Mucosa of rectum (tissue), 2 donors: ENCODE data around the gene ADAM12.
A peak's percentile ranks its signal among the peaks of the same experiment; 100 is the strongest.

ENCODE experiments used
- H3K27ac ChIP-seq, 2 donors: one replicate each; pipeline ENCODE4 v1.7.0; 2013; ENCODE audit warnings: inconsistent platforms in 2 of 2, low read depth in 2 of 2, low read length in 2 of 2
- H3K27me3 ChIP-seq, 2 donors: one replicate each; pipeline ENCODE4 v1.7.0; 2013; ENCODE audit warnings: low read length in 2 of 2; ENCODE audit not compliant: control insufficient read depth in 2 of 2, insufficient read depth in 2 of 2
- H3K36me3 ChIP-seq, 2 donors: one replicate each; pipeline ENCODE4 v1.7.0; 2013; ENCODE audit warnings: low read length in 2 of 2; ENCODE audit not compliant: control insufficient read depth in 2 of 2, insufficient read depth in 2 of 2
- H3K4me1 ChIP-seq, 2 donors: one replicate each; pipeline ENCODE4 v1.7.0; 2013; ENCODE audit warnings: low read length in 2 of 2, mild to moderate bottlenecking in 1 of 2; ENCODE audit not compliant: control insufficient read depth in 2 of 2, insufficient read depth in 2 of 2
- H3K4me3 ChIP-seq, 2 donors: one replicate each; pipeline ENCODE4 v1.7.0; 2013; ENCODE audit warnings: low read length in 2 of 2
- H3K9ac ChIP-seq, 2 donors: one replicate each; pipeline ENCODE4 v1.7.0; 2013; ENCODE audit warnings: low read length in 2 of 2, low read depth in 1 of 2, mild to moderate bottlenecking in 1 of 2
- H3K9me3 ChIP-seq, 2 donors: one replicate each; pipeline ENCODE4 v1.7.0; 2013; ENCODE audit warnings: low read length in 2 of 2; ENCODE audit not compliant: control insufficient read depth in 2 of 2
- donor health status: healthy.
- donor health status: Normal muscosa, but diverticular disease.

The ADAM12 gene, protein sequence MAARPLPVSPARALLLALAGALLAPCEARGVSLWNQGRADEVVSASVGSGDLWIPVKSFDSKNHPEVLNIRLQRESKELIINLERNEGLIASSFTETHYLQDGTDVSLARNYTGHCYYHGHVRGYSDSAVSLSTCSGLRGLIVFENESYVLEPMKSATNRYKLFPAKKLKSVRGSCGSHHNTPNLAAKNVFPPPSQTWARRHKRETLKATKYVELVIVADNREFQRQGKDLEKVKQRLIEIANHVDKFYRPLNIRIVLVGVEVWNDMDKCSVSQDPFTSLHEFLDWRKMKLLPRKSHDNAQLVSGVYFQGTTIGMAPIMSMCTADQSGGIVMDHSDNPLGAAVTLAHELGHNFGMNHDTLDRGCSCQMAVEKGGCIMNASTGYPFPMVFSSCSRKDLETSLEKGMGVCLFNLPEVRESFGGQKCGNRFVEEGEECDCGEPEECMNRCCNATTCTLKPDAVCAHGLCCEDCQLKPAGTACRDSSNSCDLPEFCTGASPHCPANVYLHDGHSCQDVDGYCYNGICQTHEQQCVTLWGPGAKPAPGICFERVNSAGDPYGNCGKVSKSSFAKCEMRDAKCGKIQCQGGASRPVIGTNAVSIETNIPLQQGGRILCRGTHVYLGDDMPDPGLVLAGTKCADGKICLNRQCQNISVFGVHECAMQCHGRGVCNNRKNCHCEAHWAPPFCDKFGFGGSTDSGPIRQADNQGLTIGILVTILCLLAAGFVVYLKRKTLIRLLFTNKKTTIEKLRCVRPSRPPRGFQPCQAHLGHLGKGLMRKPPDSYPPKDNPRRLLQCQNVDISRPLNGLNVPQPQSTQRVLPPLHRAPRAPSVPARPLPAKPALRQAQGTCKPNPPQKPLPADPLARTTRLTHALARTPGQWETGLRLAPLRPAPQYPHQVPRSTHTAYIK

DNA sequence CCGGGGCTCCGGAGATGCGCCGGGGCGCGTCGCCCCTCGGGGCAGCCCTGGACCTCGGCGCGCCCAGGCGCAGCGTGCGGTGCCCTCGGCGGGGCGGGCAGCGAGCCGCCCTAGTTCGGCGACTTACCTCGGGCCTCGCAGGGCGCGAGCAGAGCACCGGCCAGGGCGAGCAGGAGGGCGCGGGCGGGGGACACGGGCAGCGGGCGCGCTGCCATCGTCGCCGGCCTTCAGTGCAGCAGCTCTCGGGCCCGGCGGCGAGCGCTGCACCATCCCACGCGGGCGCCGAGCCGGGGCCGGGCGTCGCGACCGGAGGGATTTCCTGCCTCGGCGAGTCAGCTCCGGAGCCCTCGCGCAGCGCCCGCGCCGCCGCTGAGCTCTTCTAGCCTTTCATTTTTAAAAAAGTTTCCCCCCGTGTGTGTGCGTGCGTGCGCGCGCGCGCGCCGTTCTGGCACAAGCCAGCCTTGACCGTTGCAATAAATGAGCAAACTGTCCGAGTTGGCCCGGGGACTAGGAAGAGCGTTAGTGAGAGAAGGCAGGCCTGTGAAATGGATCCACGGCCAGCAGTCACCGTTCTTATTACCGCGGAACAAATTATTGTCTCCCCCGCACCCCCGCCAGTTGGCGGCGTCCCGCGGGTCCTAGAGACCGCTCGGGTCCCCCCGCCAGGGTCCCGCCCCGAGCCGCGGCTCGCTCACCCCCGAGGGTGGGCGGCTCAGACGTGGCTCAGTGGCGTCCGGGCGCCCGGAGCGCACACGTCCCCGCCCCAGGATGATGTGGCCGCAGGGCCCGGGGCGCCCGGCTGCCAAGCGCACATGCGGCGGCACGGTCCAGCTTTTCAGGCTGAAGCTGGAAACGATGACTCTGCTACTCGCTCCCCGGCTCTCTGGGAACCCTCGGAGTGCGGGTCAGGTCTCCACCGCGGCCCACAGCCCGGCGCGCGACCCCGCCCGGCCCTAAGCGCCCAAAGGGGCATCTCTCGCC, at the start of gene ADAM12:
Gene ADAM12, minus strand, starts transcription at position 547 of the 981 bp plus-strand sequence. Its CDS starts 332 bp downstream, at position 215.
- Histone ChIP-seq H3K27ac (no peak within 1 kb of the TSS), H3K27me3 (peaks cover 7 to 22% of the 10 kb centered on the region in 2 donors), H3K36me3 (no peaks in the 10 kb centered on the region), H3K9me3 (no peaks in the 10 kb centered on the region), H3K4me3 (peak within 1 kb of the TSS; percentile 60 to 64), H3K9ac (peak within 1 kb of the TSS in 1 of 2 donors; percentile 33), H3K4me1 (peaks cover 4 to 9% of the 10 kb centered on the region in 2 donors)

- no peaks in the 10 kb centered on the region for H3K27me3 ChIP-seq
- no peak overlapping the region for H3K27ac ChIP-seq
- no peaks in the 10 kb centered on the region for H3K36me3 ChIP-seq
- H3K9me3 ChIP-seq: peaks cover 0 to 2% of the 10 kb centered on the region in 2 donors
- no peak overlapping the region for H3K4me3 ChIP-seq
- H3K4me1 ChIP-seq: no peaks in the 10 kb centered on the region
- no peak overlapping the region for H3K9ac ChIP-seq
Observed at GRCh38 chr10:126437635-126438406, 49.5 kb upstream of the ADAM12 start.

- H3K27me3 ChIP-seq: peaks cover 0 to under 1% of the 10 kb centered on the region in 2 donors
- H3K9me3 ChIP-seq: peaks cover 0 to 2% of the 10 kb centered on the region in 2 donors
- no peak overlapping the region for H3K4me3 ChIP-seq
- no peaks in the 10 kb centered on the region for H3K4me1 ChIP-seq
- no peaks in the 10 kb centered on the region for H3K36me3 ChIP-seq
- H3K27ac ChIP-seq: no peak overlapping the region
- H3K9ac ChIP-seq: no peak overlapping the region
Observed at GRCh38 chr10:126434235-126434634, 46.0 kb upstream of the ADAM12 start.

DNA sequence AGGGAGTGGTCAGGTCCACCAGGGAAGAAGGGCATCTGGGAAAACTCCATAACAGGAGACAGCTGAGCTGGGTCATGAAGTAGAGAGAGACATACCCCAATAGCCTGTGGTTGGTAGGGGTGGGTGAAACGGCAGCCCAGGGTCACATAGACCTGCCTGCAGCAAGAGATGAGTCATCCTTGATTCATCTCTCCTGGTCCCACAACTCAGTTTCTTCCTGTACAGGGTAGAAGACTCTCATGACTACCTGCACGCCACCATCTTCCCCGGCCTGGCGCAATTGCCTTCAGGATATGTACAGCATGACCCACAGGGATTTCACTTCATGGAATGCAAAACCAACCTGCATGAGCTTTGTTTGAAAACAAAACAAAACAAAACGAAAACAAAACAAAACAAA, 45.1 kb upstream of the ADAM12 start:
- H3K4me3 ChIP-seq: no peak overlapping the region
- H3K27me3 ChIP-seq: peaks cover 0 to 2% of the 10 kb centered on the region in 2 donors
- no peaks in the 10 kb centered on the region for H3K4me1 ChIP-seq
- H3K27ac ChIP-seq: no peak overlapping the region
- no peaks in the 10 kb centered on the region for H3K9me3 ChIP-seq
- H3K36me3 ChIP-seq: no peaks in the 10 kb centered on the region
- H3K9ac ChIP-seq: no peak overlapping the region

DNA sequence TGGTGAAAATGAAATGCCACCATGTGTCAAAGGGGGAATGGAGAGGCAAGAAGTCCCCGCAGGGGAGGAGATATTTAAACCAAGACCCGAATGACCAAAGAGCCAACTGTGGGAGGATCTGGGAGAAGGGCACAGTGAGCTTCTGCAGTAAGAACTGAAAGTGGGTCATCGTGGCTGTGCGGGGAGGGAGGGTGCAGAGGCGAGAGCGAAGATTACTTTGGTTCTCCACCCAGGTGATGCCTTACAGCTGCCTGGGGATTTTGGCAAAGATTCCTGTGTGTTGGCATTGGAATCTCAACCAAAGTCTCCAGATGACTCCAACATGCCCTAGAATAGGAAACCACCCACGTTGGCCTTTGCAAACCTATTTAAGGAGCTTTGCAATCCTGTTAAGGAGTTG, 44.2 kb upstream of the ADAM12 start:
- H3K9me3 ChIP-seq: no peaks in the 10 kb centered on the region
- no peak overlapping the region for H3K4me3 ChIP-seq
- no peak overlapping the region for H3K9ac ChIP-seq
- no peaks in the 10 kb centered on the region for H3K4me1 ChIP-seq
- H3K27me3 ChIP-seq: peaks cover 0 to 2% of the 10 kb centered on the region in 2 donors
- no peaks in the 10 kb centered on the region for H3K36me3 ChIP-seq
- H3K27ac ChIP-seq: no peak overlapping the region

- no peaks in the 10 kb centered on the region for H3K9me3 ChIP-seq
- no peaks in the 10 kb centered on the region for H3K4me1 ChIP-seq
- H3K9ac ChIP-seq: no peak overlapping the region
- H3K27me3 ChIP-seq: peaks cover 0 to 2% of the 10 kb centered on the region in 2 donors
- no peaks in the 10 kb centered on the region for H3K36me3 ChIP-seq
- no peak overlapping the region for H3K27ac ChIP-seq
- no peak overlapping the region for H3K4me3 ChIP-seq
Observed at GRCh38 chr10:126431816-126432215, 43.5 kb upstream of the ADAM12 start.

DNA sequence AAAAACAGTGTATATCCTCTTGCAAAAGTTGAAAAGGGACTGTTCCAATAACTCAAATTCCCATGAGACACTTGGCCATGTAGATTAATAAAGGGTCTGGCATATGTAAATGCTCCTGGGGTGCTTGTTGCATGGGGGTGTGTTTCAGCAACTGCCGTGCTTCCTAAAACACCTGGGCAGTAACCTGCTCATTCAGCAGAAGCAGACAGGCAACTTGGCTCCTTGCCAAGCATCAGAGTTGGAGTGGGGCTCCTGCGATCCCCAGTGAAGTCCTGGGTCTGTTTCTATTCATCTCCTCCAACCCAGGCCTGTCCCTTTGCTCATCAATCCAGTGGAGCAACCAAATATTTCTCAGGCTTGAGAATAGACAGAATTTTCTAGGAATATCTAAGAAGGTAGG, 42.2 kb upstream of the ADAM12 start:
- H3K36me3 ChIP-seq: no peaks in the 10 kb centered on the region
- no peaks in the 10 kb centered on the region for H3K4me1 ChIP-seq
- H3K9ac ChIP-seq: no peak overlapping the region
- H3K27me3 ChIP-seq: peaks cover 0 to 2% of the 10 kb centered on the region in 2 donors
- no peaks in the 10 kb centered on the region for H3K9me3 ChIP-seq
- no peak overlapping the region for H3K27ac ChIP-seq
- no peak overlapping the region for H3K4me3 ChIP-seq

DNA sequence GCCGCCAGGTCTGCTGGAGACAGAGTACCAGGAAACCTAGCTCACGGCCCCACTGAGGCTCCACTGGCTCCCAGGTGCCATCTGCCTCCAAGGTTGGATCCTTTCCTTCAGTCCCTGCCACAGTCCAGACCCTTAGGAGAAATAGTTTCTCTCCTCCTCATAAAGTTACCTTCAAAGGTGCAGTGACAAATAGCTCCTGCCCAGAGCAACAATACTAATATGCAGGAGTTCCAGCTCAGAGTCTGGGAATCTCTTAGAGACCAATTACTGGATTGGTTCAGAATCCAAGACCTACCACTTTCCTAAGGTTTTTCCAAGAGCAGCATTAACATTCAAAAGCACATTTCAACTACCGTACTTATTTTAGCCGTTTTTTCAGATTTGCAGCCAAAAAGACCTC, 41.0 kb upstream of the ADAM12 start:
- Histone ChIP-seq H3K36me3 (no peaks in the 10 kb centered on the region), H3K9me3 (peaks cover 0 to under 1% of the 10 kb centered on the region in 2 donors), H3K4me1 (no peaks in the 10 kb centered on the region), H3K27me3 (peaks cover 0 to 2% of the 10 kb centered on the region in 2 donors), H3K27ac (no peak overlapping the region), H3K9ac (no peak overlapping the region), H3K4me3 (no peak overlapping the region)

- Histone ChIP-seq H3K9ac (no peak overlapping the region), H3K4me3 (no peak overlapping the region), H3K36me3 (no peaks in the 10 kb centered on the region), H3K9me3 (peaks cover 3 to 6% of the 10 kb centered on the region in 2 donors), H3K27me3 (peaks cover 0 to 2% of the 10 kb centered on the region in 2 donors), H3K27ac (no peak overlapping the region), H3K4me1 (no peaks in the 10 kb centered on the region)
Observed at GRCh38 chr10:126425489-126426065, 37.3 kb upstream of the ADAM12 start.
